Right lobe of liver (tissue), 6 donors: ENCODE results near the gene RGS9. TPM values are rescaled to one million over a fixed set of nuclear protein-coding genes. Genes with fewer than 3 reads are reported as not detected.

ENCODE experiments used
- ATAC-seq, 4 donors: fragments of 200-7000 bp; cut with Tn5 transposase; one replicate each; pipeline ENCODE4 v1.9.1; 2020; ENCODE audit warnings: mild to moderate bottlenecking in 4 of 4, moderate library complexity in 4 of 4
- DNase-seq, 3 donors: peaks; one replicate each; pipeline ENCODE4 v3.0.0-alpha.2; 2020
- H3K27ac ChIP-seq, 3 donors: fragments of 200-600 bp; one replicate each; pipeline ENCODE4 v1.8.0; 2022
- H3K27me3 ChIP-seq, 2 donors: fragments of 200-600 bp; one replicate each; pipeline ENCODE4 v1.8.0; 2022
- H3K36me3 ChIP-seq, 4 donors: fragments of 200-600 bp; sonication (generic) in 1 of 4; one replicate each; pipeline versions ENCODE4 v1.5.1 to v1.8.0; 2017 to 2022; ENCODE audit warnings: control low read depth in 1 of 4
- H3K4me1 ChIP-seq, 4 donors: fragments of 200-600 bp; sonication (generic) in 1 of 4; one replicate each; pipeline versions ENCODE4 v1.5.1 to v1.8.0; 2017 to 2022; ENCODE audit warnings: control low read depth in 1 of 4
- H3K4me3 ChIP-seq, 3 donors: fragments of 200-600 bp; one replicate each; pipeline ENCODE4 v1.8.0; 2022
- H3K9me3 ChIP-seq, 4 donors: fragments of 200-600 bp; sonication (generic) in 1 of 4; one replicate each; pipeline versions ENCODE4 v1.5.1 to v1.8.0; 2017 to 2022; ENCODE audit warnings: control low read depth in 1 of 4
- CTCF ChIP-seq, 4 donors: fragments of 200-600 bp in 3 of 4; fragments of 450-650 bp in 1 of 4; IDR thresholded peaks; one replicate each; pipeline versions ENCODE4 v1.5.1 to v1.8.0; 2016 to 2022; ENCODE audit warnings: antibody characterized with exemption in 4 of 4, mild to moderate bottlenecking in 2 of 4
- POLR2A ChIP-seq: fragments of 450-650 bp; IDR thresholded peaks from one replicate; pipeline ENCODE4 v1.6.1; 2017; ENCODE audit warnings: antibody characterized with exemption, mild to moderate bottlenecking
- WGBS: methylation state at CpG from one replicate; pipeline ENCODE4 v1.1.6; 2018; ENCODE audit warnings: low coverage, low lambda C conversion rate; ENCODE audit not compliant: insufficient coverage; ENCODE audit errors: missing lambda C conversion rate; 5-methylcytosine and 5-hydroxymethylcytosine counted together
- intact Hi-C, 2 donors: fragments of 100-400 bp; cut with DNase I; formaldehyde crosslinking; loops; one replicate each; pipeline versions ENCODE4 v1.11.2 to v1.14.1; 2022
- total RNA-seq, 6 experiments: library from RNA; depleted of rRNA in 2 of 6; stranded (reverse); fragments of >200 nt in 2 of 6; fragmentation: NEBNext Ultra II Directional in 3 of 6; extraction: Animal tissue kit (Norgen Biotek cat#: 25700) in 3 of 6; gene quantifications; one replicate each; pipeline versions ENCODE4 v1.1.0 to v1.2.4, GENCODE V29; 2016 to 2023
- donor health status: DM: no; HTN: yes; CAD: no.
- donor health status: DM: no; HTN: no; CAD: no.
- donor health status: DM: no; HTN: no; CAD: no.
- donor health status: DM: no; HTN: yes; CAD: no.
- donor health status: DM: no; HTN: yes; CAD: no.

Gene RGS9
- total RNA-seq, 6 experiments from 2014 or later = 1.9 to 12.8 (median 5.7) TPM

GRCh38 chr17:65103431-65103830, 33.7 kb upstream of the RGS9 start:
- no peak for DNase-seq
- 61% methylated on average over 3 of the region's 3 CpGs for WGBS
- Histone ChIP-seq H3K27ac (no peak overlapping the region), H3K27me3 (no peaks in the 10 kb centered on the region), H3K4me1 (peaks cover 0 to 9% (median 3%) of the 10 kb centered on the region in 4 donors), H3K4me3 (no peak overlapping the region), H3K9me3 (no peaks in the 10 kb centered on the region), H3K36me3 (no peaks in the 10 kb centered on the region)
- no peak for ATAC-seq
- TF ChIP-seq CTCF (IDR thresholded peaks at IDR 0.05) (no peak), POLR2A (no peak)
- intact Hi-C loops = no loop called here

- Histone ChIP-seq H3K36me3 (no peaks in the 10 kb centered on the region), H3K27me3 (no peaks in the 10 kb centered on the region), H3K4me3 (no peak overlapping the region), H3K27ac (no peak overlapping the region), H3K9me3 (no peaks in the 10 kb centered on the region), H3K4me1 (peaks cover 0 to 9% (median 3%) of the 10 kb centered on the region in 4 donors)
- intact Hi-C loops = no loop called here
- ATAC-seq = no peak
- WGBS = 81% methylated on average over 5 of the region's 5 CpGs
- TF ChIP-seq CTCF (IDR thresholded peaks at IDR 0.05) = no peak
- no peak for TF ChIP-seq POLR2A
- no peak for DNase-seq
These were observed 33.3 kb upstream of the RGS9 start for GRCh38 chr17:65103896-65104295.

- Histone ChIP-seq H3K4me3 (no peak overlapping the region), H3K36me3 (no peaks in the 10 kb centered on the region), H3K27me3 (no peaks in the 10 kb centered on the region), H3K4me1 (peaks cover 0 to 9% (median 3%) of the 10 kb centered on the region in 4 donors), H3K27ac (no peak overlapping the region), H3K9me3 (no peaks in the 10 kb centered on the region)
- DNase-seq (no peak), ATAC-seq (no peak)
- intact Hi-C loops = no loop called here
- TF ChIP-seq POLR2A = no peak
These were observed 32.6 kb upstream of the RGS9 start for GRCh38 chr17:65104541-65104940.

- no peak overlapping the region for H3K27ac ChIP-seq
- WGBS = 40% methylated on average over 2 of the region's 6 CpGs
- ATAC-seq (no peak), DNase-seq (no peak)
- intact Hi-C loops = no loop called here
- H3K27me3 ChIP-seq = no peaks in the 10 kb centered on the region
- H3K4me1 ChIP-seq = peaks cover 0 to 9% (median 3%) of the 10 kb centered on the region in 4 donors
- no peak for TF ChIP-seq CTCF (IDR thresholded peaks at IDR 0.05)
- TF ChIP-seq POLR2A = no peak
- H3K36me3 ChIP-seq = no peaks in the 10 kb centered on the region
- H3K9me3 ChIP-seq = no peaks in the 10 kb centered on the region
- no peak overlapping the region for H3K4me3 ChIP-seq
These were observed 32.2 kb upstream of the RGS9 start for GRCh38 chr17:65104973-65105372.

GRCh38 chr17:65108152-65108551, 29.0 kb upstream of the RGS9 start:
- Histone ChIP-seq H3K27ac (no peak overlapping the region), H3K4me1 (peaks cover 0 to 9% (median 3%) of the 10 kb centered on the region in 4 donors), H3K27me3 (no peaks in the 10 kb centered on the region), H3K4me3 (no peak overlapping the region), H3K9me3 (no peaks in the 10 kb centered on the region), H3K36me3 (no peaks in the 10 kb centered on the region)
- TF ChIP-seq CTCF (IDR thresholded peaks at IDR 0.05) (no peak), POLR2A (no peak)
- ATAC-seq (no peak), DNase-seq (no peak)
- 94% methylated on average over 6 of the region's 6 CpGs for WGBS
- intact Hi-C loops = no loop called here
